ENCODE data around the gene SLC24A2. TPM values are rescaled to one million over a fixed set of nuclear protein-coding genes. Genes with fewer than 3 reads are reported as not detected.

SLC24A2 gene
- polyA plus RNA-seq, 1 of the 3 experiments (the other 2 are of a cell fraction): not detected

GRCh38 chr9:19768798-19769197 lies 20.0 kb downstream of the SLC24A2 start:
- ChIA-PET POLR2A (no interaction called here), CTCF (no interaction called here)
- no peak overlapping the region for H3K4me3 ChIP-seq (ENCODE audit: low read depth in 2 of 2, low read length in 1 of 2)

More at GRCh38 chr9:19768798-19769197, 20.0 kb downstream of the SLC24A2 start:
- H3K79me2 ChIP-seq (ENCODE audit: insufficient read depth): no peaks in the 10 kb centered on the region
- no peaks in the 10 kb centered on the region for H4K20me1 ChIP-seq (ENCODE audit: insufficient read depth)
- no peak overlapping the region for H3K9ac ChIP-seq
- no peaks in the 10 kb centered on the region for H3K36me3 ChIP-seq (replicated peaks in 1 of 2; ENCODE audit: control insufficient read depth in 1 of 2, insufficient read depth in 2 of 2, low read length in 1 of 2)
- no peaks in the 10 kb centered on the region for H3K9me2 ChIP-seq
- H3K27me3 ChIP-seq (ENCODE audit: insufficient read depth): no peaks in the 10 kb centered on the region
- no peaks in the 10 kb centered on the region for H3F3A ChIP-seq (replicated peaks; ENCODE audit: insufficient read depth)
- H2AFZ ChIP-seq (ENCODE audit: low read depth): no peak overlapping the region
- H3K4me2 ChIP-seq: no peak overlapping the region
- no peak for DNase-seq
- H3K27ac ChIP-seq (ENCODE audit: low read depth in 2 of 2, low read length in 1 of 2): no peak overlapping the region
- 6% methylated on average over 1 of the region's 1 CpG for WGBS (ENCODE audit: low lambda C conversion rate)
- H3K9me3 ChIP-seq: no peaks in the 10 kb centered on the region
- H3K4me1 ChIP-seq (ENCODE audit: control insufficient read depth in 1 of 2, insufficient read depth in 2 of 2, low read depth in 1 of 2, low read length in 1 of 2): no peaks in the 10 kb centered on the region
- no peak for TF ChIP-seq PBX3 (IDR thresholded peaks at IDR 0.05)
- TF ChIP-seq SIN3A (IDR thresholded peaks at IDR 0.05; ENCODE audit: borderline replicate concordance, low read depth, low read length): no peak
- TF ChIP-seq TAF1 (IDR thresholded peaks at IDR 0.05; ENCODE audit: borderline replicate concordance, low read depth, low read length): no peak
- TF ChIP-seq ELF1 (IDR thresholded peaks at IDR 0.05): no peak
- no peak for TF ChIP-seq POLR2AphosphoS5 (IDR thresholded peaks at IDR 0.05; ENCODE audit: low read depth, low read length)
- no peak for TF ChIP-seq CTCF (IDR thresholded peaks at IDR 0.05)
- TF ChIP-seq GATA2 (CRISPR knock-in tag; IDR thresholded peaks at IDR 0.05): no peak
- TF ChIP-seq RXRA (IDR thresholded peaks at IDR 0.05; ENCODE audit: borderline replicate concordance, low read depth): no peak
- no peak for TF ChIP-seq CHD2 (IDR thresholded peaks at IDR 0.05; ENCODE audit: low read length, partially characterized antibody)
- TF ChIP-seq MEF2A (IDR thresholded peaks at IDR 0.05; ENCODE audit: borderline replicate concordance, low read depth): no peak
- TF ChIP-seq FOXM1 (IDR thresholded peaks at IDR 0.05; ENCODE audit: low read depth): no peak
- TF ChIP-seq MAX (IDR thresholded peaks at IDR 0.05; ENCODE audit: low read depth): no peak
- no peak for TF ChIP-seq USF1 (IDR thresholded peaks at IDR 0.05; ENCODE audit: borderline replicate concordance, low read depth)
